ENCODE results near the gene CABLES2. TPM values are rescaled to one million over a fixed set of nuclear protein-coding genes. Genes with fewer than 3 reads are reported as not detected.

The CABLES2 gene
- total RNA-seq, 1 experiment from 2014 or later, result 12.4 TPM

DNA sequence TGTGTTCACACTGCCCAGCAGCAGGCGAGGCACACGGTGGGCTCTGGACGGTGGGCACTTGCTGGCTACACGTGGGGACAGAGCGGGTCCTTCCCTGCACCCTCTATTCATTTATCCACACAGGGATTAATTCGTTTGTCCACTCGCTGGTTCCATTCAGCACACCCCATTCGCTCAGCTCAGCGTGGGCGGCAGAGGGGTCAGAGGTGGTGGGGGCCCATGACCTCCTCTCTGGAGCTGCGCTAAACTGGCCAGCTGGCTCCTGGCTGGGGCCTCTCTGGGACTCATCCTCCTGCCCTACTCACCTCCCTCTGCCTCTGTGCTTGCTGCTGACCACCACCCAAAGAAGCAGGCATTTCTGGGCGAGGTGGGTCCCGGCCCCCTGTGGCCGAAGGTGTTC, 41.7 kb upstream of the CABLES2 start:
- H3K27me3 ChIP-seq (ENCODE audit: low read length), result no peaks in the 10 kb centered on the region
- CTCF ChIA-PET, result no interaction called here

DNA sequence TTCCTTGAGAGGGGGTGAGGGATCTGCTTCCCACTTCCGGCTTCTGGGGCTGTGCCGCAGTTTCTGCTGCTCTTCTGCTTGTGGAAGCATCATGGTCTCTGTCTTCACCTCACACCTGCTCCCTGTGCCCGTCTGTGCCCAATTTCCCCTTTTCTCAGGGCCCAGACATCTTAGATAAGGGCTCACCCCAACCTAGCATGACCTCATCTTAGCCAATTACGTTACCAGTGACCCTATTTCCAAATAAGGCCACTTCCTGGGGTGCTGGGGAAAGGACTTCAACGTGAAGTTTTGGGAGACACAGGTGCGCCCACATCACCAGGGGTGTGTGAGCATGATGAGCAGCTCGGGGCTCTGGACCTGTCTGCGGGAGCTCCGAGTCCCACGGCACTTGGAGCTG, 41.0 kb upstream of the CABLES2 start:
- ChIA-PET POLR2A (ENCODE audit: unreplicated experiment) (no interaction called here), CTCF (no interaction called here)

More for the DNA sequence above, 41.7 kb upstream of the CABLES2 start:
- Histone ChIP-seq H3F3A (ENCODE audit: low read length, unreplicated experiment) (no peaks in the 10 kb centered on the region), H3K36me3 (ENCODE audit: low read depth, low read length) (no peaks in the 10 kb centered on the region), H3K27ac (ENCODE audit: low read length) (no peak overlapping the region), H3K9me3 (ENCODE audit: low read length) (no peaks in the 10 kb centered on the region), H4K20me1 (ENCODE audit: low read length) (no peaks in the 10 kb centered on the region), H3K9ac (ENCODE audit: low read length) (no peak overlapping the region), H3K4me1 (ENCODE audit: insufficient read depth, low read length) (no peaks in the 10 kb centered on the region), H3K79me2 (ENCODE audit: low read length) (no peaks in the 10 kb centered on the region), H3K4me2 (ENCODE audit: low read length) (no peak overlapping the region), H2AFZ (ENCODE audit: low read length) (no peak overlapping the region), H3K9me2 (replicated peaks; ENCODE audit: low read length) (no peaks in the 10 kb centered on the region), H3K4me3 (ENCODE audit: low read length) (no peak overlapping the region)
- no TSS peak for BruUV-seq (replicated peaks)
- POLR2A ChIA-PET (ENCODE audit: unreplicated experiment), result no interaction called here
- TF ChIP-seq EZH2 (IDR thresholded peaks at IDR 0.05; ENCODE audit: low read length, unreplicated experiment) (no peak), EZH2phosphoT487 (IDR thresholded peaks at IDR 0.05; ENCODE audit: borderline replicate concordance, low read length) (no peak)
- TF ChIP-seq, protein P1, sequence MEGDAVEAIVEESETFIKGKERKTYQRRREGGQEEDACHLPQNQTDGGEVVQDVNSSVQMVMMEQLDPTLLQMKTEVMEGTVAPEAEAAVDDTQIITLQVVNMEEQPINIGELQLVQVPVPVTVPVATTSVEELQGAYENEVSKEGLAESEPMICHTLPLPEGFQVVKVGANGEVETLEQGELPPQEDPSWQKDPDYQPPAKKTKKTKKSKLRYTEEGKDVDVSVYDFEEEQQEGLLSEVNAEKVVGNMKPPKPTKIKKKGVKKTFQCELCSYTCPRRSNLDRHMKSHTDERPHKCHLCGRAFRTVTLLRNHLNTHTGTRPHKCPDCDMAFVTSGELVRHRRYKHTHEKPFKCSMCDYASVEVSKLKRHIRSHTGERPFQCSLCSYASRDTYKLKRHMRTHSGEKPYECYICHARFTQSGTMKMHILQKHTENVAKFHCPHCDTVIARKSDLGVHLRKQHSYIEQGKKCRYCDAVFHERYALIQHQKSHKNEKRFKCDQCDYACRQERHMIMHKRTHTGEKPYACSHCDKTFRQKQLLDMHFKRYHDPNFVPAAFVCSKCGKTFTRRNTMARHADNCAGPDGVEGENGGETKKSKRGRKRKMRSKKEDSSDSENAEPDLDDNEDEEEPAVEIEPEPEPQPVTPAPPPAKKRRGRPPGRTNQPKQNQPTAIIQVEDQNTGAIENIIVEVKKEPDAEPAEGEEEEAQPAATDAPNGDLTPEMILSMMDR (conservative IDR thresholded peaks at IDR 0.05; ENCODE audit: low read depth, low read length), result no peak
- ATAC-seq (no peak), DNase-seq (no peak)
- intact Hi-C loops (cut with micrococcal nuclease), result no loop called here

More for the DNA sequence above, 41.0 kb upstream of the CABLES2 start:
- intact Hi-C loops (cut with micrococcal nuclease), result no loop called here
- H3K9me2 ChIP-seq (replicated peaks; ENCODE audit: low read length), result no peaks in the 10 kb centered on the region
- no peak for DNase-seq
- no TSS peak for BruUV-seq (replicated peaks)
- no peaks in the 10 kb centered on the region for H3K79me2 ChIP-seq (ENCODE audit: low read length)
- H4K20me1 ChIP-seq (ENCODE audit: low read length), result no peaks in the 10 kb centered on the region
- H3K4me3 ChIP-seq (ENCODE audit: low read length), result no peak overlapping the region
- no peak overlapping the region for H3K27ac ChIP-seq (ENCODE audit: low read length)
- H2AFZ ChIP-seq (ENCODE audit: low read length), result no peak overlapping the region
- no peaks in the 10 kb centered on the region for H3K27me3 ChIP-seq (ENCODE audit: low read length)
- H3K9me3 ChIP-seq (ENCODE audit: low read length), result no peaks in the 10 kb centered on the region
- no peaks in the 10 kb centered on the region for H3K36me3 ChIP-seq (ENCODE audit: low read depth, low read length)
- H3K4me1 ChIP-seq (ENCODE audit: insufficient read depth, low read length), result no peaks in the 10 kb centered on the region
- no peaks in the 10 kb centered on the region for H3F3A ChIP-seq (ENCODE audit: low read length, unreplicated experiment)
- ATAC-seq, result no peak
- TF ChIP-seq, protein P1 (conservative IDR thresholded peaks at IDR 0.05; ENCODE audit: low read depth, low read length), result no peak
- TF ChIP-seq EZH2phosphoT487 (IDR thresholded peaks at IDR 0.05; ENCODE audit: borderline replicate concordance, low read length), result no peak
- TF ChIP-seq EZH2 (IDR thresholded peaks at IDR 0.05; ENCODE audit: low read length, unreplicated experiment), result no peak
- H3K9ac ChIP-seq (ENCODE audit: low read length), result no peak overlapping the region
- H3K4me2 ChIP-seq (ENCODE audit: low read length), result no peak overlapping the region

Data from PC-3 (cell line).